HuH-7.5 (cell line): ENCODE measurements around the gene SESTD1.

Experiments used
- DNase-seq: peaks from one replicate; pipeline ENCODE4 v3.0.0; 2011; ENCODE audit warnings: low spot score

SESTD1 gene

GRCh38 chr2:179184610-179185009 lies 80.0 kb downstream of the SESTD1 start:
- DNase-seq, result no peak

GRCh38 chr2:179181002-179181401 lies 83.6 kb downstream of the SESTD1 start:
- no peak for DNase-seq

- DNase-seq, result no peak
These were observed 84.4 kb downstream of the SESTD1 start for GRCh38 chr2:179180242-179180641.

- DNase-seq, result no peak
These were observed 84.9 kb downstream of the SESTD1 start for GRCh38 chr2:179179719-179180118.

- DNase-seq, result no peak
These were observed 86.9 kb downstream of the SESTD1 start for GRCh38 chr2:179177694-179178093.

- no peak for DNase-seq
These were observed 90.4 kb downstream of the SESTD1 start for GRCh38 chr2:179174240-179174639.

GRCh38 chr2:179172894-179173293 lies 91.7 kb downstream of the SESTD1 start:
- no peak for DNase-seq

- DNase-seq, result no peak
These were observed 93.3 kb downstream of the SESTD1 start for GRCh38 chr2:179171371-179171770.

GRCh38 chr2:179170901-179171300 lies 93.7 kb downstream of the SESTD1 start:
- DNase-seq, result no peak

GRCh38 chr2:179165356-179166000 lies 99.2 kb downstream of the SESTD1 start:
- DNase-seq, result no peak

- DNase-seq, result no peak
These were observed 123.4 kb downstream of the SESTD1 start for GRCh38 chr2:179141206-179141605.

- DNase-seq, result no peak
These were observed 124.1 kb downstream of the SESTD1 start for GRCh38 chr2:179140571-179140970.

GRCh38 chr2:179139506-179139905 lies 125.1 kb downstream of the SESTD1 start:
- no peak for DNase-seq

- no peak for DNase-seq
These were observed 127.4 kb downstream of the SESTD1 start for GRCh38 chr2:179137200-179137759.

GRCh38 chr2:179133016-179133415 lies 131.6 kb downstream of the SESTD1 start:
- DNase-seq, result no peak

GRCh38 chr2:179132076-179132475 lies 132.6 kb downstream of the SESTD1 start:
- DNase-seq, result no peak

GRCh38 chr2:179130560-179130959 lies 134.1 kb downstream of the SESTD1 start:
- DNase-seq, result no peak

GRCh38 chr2:179129574-179130238 lies 134.9 kb downstream of the SESTD1 start:
- DNase-seq, result no peak

GRCh38 chr2:179125404-179125803 lies 139.2 kb downstream of the SESTD1 start:
- DNase-seq, result no peak

GRCh38 chr2:179124282-179124681 lies 140.3 kb downstream of the SESTD1 start:
- no peak for DNase-seq

- no peak for DNase-seq
These were observed 141.4 kb downstream of the SESTD1 start for GRCh38 chr2:179123272-179123662.

- DNase-seq, result no peak
These were observed 156.9 kb downstream of the SESTD1 start for GRCh38 chr2:179107737-179108136.

GRCh38 chr2:179106676-179107428 lies 157.8 kb downstream of the SESTD1 start:
- no peak for DNase-seq
